Measurements from ENCODE around the gene PTPRD.

Gene PTPRD

DNA sequence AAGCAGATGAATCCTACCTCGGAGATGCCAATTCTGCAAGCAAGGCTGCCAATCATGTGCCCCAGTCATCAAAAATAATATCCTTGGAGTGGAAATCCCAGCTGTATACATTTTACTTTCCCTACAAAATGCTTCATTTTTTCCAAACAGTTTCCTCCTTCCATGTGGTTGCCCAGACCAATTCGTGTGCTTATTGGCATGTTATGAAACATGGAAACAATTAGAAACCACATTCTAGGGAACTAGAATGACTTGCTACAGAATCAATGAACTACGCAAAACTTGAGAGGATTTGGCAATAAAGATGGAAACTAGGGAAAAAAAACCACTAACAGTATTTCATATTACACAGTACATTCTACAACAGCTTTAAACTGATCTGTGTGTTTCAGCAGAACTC lies 2228.7 kb downstream of the PTPRD start:
- DNase-seq (ENCODE audit: low spot score) = no peak

DNA sequence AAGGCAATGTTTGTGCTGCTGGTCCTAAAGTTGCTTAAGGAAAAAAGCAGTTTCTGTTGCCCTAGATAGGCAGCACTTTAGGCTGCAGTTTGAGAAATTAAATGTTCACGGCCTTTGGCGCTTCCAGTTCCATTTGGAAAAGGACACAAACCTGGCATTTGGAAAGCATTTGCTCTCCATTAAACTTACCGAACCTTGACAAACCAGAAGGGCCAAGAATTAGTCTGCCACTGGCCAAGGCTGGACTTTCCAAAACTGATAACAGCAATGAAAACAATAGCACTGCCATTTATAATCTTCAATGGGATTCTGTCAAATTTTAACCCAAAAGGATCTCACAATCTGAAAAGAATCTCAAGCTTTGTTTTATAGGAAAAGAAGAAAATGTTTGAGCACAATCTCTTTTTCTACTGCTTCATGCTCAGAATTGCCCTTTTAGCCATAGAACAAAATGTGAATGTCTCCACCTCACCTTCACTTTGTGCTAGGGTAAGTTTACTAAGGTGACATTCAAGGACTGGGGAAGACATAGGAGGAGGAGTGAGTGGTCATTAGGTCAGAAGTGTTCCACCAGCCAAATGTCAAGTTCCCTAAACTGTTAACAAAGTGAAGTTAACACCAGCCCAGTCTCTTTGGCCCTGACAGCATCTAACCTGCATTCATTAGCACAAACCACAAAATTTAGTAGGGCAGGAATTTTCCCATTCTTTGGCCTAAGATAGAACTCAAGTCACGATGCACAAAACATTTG lies 2229.8 kb downstream of the PTPRD start:
- DNase-seq (ENCODE audit: low spot score) = no peak

DNA sequence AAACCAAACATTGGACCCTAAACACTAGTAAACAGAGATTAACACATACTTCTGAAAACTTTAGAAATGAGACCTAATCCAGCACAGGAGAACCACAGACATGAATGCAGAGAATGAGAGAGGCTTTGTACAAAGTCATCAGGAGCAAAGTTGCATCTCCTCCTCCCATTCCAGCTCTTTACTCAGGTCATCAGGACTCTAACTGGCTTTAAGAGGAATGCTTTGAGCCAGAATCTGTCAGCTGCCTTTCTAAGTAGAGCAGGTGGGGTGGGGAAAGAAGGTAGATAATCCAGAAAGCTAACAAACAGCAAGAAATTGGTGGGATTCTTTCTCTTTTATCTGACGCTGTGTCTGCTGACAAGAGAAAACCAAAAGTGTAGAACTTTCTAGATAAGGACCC lies 2230.5 kb downstream of the PTPRD start:
- DNase-seq (ENCODE audit: low spot score) = no peak

DNA sequence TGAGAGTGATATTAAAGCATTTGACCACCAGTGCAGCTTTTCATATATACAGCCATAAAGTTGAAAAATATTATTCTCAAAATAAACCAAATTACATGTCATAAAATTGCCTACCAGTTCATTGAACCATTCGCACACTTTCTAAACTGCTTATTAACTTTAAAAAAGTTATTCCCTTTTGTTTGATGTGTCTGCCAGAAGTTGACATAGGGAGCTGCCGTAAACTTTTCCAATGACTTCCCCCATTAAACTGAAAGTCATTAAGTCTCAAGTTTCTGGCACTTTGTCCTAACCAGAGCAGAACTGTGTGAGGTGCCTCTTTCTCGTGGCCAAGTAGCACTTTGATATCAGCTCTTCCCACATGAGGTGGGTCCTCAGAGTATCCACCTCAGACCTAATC lies 2231.2 kb downstream of the PTPRD start:
- no peak for DNase-seq (ENCODE audit: low spot score)

DNA sequence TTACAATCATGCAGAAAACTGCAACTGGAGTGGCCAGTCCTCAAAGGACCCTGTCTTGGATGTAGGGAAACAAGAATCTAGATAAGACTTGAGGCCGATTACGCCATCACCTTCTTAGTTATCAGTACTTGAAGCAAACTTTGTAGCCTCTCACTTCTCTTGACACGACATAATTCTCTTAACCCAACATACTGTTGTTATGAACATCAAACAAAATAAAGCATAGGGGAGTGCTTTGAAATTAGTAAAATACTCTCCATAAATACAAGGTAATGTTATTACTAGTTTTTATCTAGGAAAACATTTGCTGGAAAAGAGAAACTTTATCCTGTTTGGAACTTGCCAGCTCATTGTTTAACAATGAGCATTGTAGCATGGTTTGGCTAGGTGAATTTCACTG lies 2238.3 kb downstream of the PTPRD start:
- DNase-seq (ENCODE audit: low spot score) = no peak

DNA sequence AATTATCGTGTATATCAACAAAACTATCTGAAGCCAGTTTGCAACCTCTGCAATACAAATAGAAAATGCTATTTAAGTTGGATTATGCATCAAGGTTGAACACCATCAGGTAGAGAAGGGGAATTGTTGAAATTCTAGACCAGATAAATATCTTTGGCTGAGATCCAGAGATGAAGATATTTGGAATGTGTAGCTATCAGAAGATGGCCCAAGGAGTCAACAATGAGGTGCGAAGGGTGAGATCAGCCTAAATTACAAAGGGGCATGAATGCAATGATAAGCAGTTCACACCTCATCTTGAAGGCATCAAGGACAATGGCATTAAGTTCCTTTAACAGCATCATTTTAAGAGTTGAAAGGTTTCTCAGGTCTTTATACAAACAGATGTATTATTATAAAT lies 2241.1 kb downstream of the PTPRD start:
- DNase-seq (ENCODE audit: low spot score) = no peak

DNA sequence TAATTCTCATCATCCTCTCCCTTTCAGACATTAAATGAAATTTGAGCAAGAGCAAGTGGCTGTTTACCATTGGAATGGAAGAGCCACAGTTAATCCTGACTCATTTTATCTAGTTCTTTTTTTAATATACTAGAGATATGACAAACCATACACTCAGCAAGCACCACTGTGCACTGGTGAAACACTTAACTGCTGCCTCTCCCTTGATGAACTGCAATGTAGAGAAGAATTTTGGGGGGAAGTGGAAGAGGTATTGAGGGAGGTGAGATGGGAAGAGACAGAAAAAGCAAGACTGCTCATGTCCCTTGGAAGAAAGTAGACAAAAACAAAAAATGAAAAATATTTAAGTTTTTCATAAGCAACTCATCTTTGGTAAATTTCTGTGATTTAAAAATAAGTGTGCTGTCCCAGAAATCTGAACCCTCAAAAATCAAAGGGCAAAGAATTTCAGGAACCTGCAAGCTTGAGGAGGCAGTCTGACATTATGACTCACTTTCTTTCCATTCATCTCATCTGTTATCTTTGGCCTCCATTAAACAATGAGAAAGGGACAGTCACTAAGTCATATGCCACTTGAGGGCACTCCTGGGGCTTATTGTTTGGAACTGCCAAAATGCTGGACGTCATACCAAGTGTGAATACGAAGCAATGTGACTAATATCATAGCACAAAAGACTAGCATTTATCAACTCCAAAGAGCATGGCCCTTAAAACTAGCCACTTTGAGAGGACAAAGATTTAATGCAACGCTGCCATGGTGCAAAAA lies 2246.5 kb downstream of the PTPRD start:
- no peak for DNase-seq (ENCODE audit: low spot score)

DNA sequence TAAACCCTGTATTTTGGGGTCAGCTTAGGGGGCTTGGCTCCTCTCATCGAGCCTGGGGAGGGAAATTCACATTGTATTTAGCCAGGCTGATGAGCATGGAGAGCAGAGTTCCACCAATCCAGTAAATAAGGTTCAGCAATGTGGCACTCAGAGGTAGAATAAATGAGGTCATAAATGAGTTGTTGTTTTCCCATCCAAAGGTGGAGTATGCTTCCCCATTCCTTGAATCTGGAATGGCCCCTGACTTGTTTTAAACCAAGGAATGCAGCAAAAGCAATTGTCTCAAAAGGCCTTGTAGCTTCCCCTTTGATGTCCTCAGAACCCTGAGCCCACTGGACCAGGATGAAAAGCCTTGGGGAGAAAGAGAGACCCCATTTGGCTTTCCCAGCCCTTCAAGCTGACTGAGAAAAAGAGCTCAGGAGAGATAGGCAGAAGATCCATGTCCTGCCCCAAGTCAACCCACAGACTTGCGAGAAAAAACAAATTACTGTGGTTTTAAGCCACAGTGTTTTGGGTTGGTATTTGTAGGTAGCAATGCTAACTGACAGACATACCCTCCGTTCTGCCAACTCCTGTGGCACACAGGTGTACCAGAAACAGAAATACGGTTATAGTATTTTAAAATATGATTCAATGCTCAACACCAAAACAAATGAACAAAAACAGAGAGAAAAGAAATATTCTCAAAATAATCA lies 2247.2 kb downstream of the PTPRD start:
- no peak for DNase-seq (ENCODE audit: low spot score)

DNA sequence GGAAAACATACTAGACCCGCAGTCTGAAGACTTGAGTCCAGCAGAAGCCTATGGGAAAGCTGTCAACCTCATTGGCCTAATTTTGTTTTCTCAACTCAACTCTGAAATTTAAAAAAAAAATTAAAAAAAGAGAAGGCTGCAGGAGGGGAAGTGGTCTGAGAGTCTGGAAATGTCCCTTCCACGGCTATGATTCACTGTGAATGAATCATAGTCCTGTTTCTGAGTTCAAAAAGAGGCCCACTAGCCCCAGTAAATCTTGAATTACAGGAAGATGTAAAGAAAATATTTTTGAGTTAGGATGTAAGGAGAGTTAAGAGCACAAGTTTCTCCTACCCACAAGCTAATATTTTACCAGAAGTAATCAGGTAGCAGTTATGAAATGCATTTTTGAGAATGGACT lies 2247.8 kb downstream of the PTPRD start:
- no peak for DNase-seq (ENCODE audit: low spot score)

DNA sequence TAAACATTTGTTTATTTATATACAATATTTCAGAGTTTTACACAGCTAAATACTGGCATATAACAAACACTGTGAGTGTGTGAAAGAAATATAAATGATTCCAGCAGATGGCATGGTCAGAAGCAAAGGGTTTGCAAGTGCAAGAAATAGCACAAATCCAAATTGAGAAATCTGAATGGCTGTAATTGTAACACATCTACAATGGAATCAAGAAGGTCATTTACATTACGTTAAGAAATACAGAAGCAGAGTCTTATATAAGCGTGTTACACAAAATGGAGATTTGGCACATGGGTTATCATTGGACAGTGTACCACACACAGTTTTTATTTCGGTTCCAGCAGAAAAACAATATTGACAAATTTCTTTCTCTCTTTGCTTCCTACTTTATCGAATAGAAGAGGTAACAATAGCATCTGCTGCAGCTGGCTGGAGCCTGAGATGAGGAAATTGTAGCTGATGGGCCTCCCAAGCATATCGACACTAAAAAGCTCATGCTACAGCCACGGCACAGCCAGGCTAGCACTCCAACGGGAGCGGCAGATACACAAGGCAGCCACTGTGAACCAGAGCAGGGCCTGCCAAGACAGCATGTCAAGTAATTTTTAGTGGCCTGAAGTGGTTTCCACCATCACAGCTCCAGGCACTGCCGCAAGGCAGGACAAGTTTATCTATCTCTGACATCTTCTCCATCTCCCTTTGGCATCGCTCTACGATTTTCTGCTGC lies 2248.6 kb downstream of the PTPRD start:
- no peak for DNase-seq (ENCODE audit: low spot score)

DNA sequence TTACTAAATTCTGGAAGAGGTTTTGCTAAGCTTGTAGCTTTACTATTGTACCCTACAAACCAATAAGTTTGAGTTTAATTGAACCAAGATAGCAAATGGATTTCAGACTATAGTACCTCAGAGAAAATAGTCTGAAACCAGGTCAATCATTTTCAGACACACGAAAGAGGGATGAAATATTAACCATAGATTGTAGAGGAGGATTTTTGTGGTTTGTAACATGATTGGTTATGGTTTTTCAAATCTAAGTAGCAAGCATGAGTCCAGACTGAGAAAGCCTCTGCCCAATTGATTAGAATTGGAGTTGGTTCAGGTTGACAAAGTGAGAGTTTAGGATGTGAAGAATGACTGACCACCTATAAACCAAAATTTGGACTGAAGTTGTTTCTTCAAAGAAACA lies 2250.6 kb downstream of the PTPRD start:
- DNase-seq (ENCODE audit: low spot score) = no peak

DNA sequence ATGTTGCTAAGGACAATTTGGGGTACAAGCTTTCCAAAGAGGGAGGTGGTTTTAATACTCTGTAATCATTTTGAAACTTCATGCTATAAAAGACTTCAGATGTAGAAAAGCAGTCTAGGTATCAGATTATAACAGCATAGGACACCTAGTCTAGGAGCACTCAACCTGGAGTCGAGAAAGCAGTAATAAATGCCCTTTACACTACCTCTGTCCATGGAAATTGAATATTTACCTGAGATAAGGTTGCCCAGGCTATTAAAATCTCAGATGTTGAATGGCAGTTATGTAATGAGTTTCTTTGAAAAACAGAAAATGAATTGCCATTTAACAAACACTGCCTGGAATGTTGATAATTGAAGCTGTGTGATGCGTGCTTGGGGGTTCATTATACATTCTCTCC lies 2251.4 kb downstream of the PTPRD start:
- no peak for DNase-seq (ENCODE audit: low spot score)

DNA sequence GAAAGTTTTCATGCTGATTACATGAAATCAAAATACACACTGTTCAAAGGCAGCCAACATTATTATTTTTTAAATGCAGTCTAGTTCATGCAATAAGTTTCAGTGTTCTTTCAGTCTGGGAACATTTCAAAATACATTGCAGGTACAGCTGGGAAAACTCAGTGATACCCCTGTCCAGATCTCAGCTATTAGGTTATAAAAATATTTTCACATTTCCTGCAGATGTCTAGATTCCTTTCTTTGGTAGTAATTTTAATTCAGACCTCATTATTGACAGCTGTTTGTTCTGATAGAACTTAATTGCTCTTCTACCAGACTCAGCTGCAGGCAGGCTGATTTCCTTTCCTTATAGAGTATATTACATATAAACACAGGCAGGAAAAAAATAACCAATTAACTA lies 2256.4 kb downstream of the PTPRD start:
- DNase-seq (ENCODE audit: low spot score) = no peak

DNA sequence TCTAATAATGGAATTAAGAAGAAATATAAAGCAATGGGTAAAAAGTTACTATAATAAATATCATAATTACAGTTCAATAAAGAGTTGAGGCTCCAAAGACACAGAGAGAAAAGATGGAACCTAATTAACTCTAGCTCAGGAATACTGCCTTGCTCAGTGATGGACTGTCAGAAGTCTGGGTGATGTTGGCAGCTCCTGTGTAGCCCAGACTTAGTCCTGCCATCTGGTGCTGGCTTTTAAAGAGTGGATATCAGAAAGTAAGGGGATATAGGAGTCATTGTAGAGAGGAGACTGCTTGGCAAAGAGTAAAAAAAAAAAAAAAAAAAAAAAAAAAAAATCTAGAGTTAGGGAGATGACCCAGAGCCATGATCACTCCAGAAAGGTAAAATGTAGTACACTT lies 2261.4 kb downstream of the PTPRD start:
- DNase-seq (ENCODE audit: low spot score) = no peak

DNA sequence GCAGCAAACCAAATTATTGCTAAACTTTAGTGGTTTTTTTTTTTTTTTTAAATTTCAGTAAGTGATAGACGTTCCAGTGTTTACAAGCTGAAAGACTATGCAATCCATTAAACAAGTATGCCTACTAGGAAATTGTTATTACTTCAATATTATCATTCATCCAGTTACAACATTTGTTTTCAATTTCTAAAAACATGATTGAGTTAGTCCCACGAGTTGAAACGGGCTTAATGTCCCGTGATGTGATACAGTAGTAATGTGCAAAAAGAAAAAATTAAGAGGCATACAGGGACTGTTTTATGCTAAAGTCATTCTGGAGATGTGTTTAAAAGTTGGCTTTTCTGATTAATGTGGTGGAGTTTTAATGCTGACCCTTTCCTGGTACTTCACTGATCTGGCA lies 2262.9 kb downstream of the PTPRD start:
- no peak for DNase-seq (ENCODE audit: low spot score)

DNA sequence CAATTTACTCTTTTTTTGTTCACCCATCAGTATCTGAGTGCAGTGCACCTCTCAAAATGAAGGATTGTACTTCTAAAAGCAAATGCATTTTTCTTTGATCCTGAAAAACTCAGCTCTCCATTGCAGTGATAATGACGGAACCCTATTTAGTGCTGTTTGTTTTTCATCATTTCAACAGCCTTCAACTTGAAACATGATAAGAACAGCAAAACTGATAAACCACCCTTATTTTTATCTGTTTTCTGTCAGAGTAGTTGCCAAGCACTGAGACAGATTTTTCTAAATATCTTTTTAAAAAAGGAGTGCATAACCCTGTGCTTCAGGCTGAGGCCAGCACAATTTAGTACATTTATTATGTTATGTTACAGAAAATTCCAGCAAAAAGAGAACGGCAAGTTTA lies 2263.4 kb downstream of the PTPRD start:
- no peak for DNase-seq (ENCODE audit: low spot score)

DNA sequence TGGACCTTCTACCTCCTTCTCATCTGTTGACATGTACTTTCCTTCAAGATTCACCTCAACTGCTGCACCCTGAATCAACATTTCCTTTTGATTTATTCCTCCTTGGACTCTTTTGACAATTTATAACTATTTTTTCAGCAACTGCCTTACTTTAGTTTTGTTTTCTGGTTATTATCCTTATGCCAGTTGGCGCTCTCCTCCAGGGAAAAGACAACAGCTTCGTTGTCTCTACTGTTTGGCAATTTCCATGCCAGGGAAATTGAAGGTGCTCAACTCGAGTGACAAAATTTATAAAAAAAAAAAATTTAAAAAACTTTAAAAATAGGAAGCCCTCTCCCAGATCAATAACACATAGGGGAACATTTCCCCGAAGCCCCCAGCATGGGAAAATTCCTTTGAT lies 2264.0 kb downstream of the PTPRD start:
- DNase-seq (ENCODE audit: low spot score) = no peak

DNA sequence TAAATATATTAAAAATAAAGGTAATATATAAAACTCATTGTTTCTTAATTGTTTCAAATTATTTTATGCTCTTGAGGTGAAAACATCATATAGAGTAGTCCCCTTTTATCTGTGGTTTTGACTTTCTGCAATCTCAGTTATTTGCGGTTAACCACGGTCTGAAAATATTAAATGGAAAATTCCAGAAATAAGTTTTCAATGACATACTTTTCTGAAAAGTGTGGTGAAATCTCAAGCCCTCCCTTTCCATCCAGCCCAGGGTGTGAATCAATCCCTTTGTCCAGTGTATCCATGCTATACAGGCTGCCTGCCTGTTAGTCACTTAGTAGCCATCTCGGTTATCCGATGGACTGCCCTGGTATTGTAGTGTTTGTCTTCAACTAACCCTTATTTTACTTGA lies 2266.5 kb downstream of the PTPRD start:
- no peak for DNase-seq (ENCODE audit: low spot score)

DNA sequence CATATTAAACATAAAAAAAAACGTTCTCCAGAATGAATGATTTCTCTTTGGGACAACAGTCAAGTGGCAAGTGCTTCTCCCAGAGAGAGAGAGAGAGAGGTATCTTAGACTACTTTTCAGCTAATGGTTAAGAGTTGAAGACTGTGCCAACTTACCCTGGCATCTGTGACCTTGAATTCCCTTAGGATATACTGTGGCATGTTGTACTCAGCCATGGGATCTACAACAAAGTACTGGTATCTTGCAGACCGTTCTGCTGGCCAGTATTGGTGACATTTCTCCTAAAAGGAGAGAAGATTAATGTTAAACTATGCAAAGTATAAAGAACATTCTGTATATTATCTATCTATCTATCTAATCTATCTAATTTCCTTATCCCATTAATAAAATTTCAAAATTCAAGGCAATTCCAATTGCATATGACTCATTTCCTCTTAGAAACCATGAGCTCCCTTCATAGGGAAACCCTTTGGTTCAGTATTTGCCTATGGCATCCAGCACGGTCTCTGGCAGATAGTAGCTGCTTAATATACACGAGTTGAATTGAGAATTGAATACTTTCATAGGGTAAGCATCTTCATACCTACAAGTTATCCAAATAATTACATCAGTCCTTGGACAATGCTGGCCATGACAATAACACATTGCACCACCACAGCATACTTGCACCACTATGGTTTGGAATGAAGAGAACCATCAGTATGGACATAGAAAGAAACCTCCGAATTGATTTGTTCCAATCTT lies 2273.9 kb downstream of the PTPRD start:
- no peak for DNase-seq (ENCODE audit: low spot score)

DNA sequence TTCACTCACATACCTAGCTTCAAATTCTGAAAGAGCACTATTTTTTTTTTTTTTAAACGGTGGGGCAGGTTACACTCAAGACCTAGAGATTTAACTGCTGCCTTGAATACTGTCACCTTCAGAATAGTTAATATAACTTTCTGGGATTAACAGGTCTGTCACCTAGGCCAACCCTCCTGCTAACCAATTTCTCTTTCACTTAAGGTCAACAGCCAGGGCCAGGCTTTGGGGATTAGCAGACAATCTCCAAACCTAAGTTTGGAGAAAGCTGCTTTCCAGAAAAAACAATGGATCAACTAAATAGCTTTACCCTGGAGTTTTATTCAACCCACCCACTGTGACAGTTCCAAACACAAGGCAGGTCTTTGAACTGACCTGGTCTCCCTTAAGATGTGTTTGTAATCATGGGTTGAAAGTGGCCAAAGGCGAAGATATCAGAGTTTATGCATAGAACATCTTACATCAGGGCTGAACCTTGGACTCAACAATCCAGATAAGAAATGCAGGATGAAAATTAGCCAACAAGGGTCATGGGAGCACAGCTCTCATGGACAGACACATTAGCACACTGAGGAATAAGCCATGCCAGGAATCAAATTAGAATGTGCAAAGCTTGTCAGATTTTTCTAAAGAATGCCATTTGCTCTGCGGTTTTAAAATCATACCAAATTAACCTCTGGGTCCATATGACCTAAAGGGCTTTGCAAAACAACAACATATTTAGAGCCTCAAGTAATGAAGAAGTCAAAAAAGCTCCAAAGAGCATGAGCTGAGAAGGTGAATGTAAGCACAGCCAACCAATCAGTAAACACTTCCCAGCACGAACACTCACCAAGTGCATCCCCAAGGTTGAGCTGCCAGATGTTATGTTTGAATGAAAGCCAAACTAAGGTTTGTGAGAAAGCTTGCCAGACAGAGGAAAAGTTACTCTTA lies 2274.7 kb downstream of the PTPRD start:
- DNase-seq (ENCODE audit: low spot score) = no peak

DNA sequence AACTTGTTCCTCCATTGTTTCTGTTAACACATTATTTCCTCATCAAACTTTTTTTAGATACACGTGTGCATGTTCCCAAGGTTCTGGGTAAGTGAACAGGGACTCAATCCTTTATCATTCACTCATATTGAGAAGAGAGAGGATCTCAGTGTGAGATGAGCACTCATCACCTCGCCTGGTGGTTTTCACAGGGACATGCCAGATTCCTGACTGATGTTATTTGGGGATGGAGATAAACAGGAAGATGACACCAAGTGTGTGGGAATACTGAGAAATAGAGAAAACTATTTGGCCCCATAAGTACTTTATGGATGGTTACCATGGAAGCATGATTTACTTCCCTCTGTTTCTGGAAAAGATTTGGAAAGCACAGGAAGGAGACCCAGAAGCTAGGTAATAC lies 2279.9 kb downstream of the PTPRD start:
- DNase-seq (ENCODE audit: low spot score) = no peak
